GM19351 (cell line): Measurements from ENCODE around the gene HMX1.

Experiments used
- ATAC-seq: cut with Tn5 transposase; IDR thresholded peaks from one replicate; pipeline ENCODE4 v1.9.1; 2021; ENCODE audit warnings: mild to moderate bottlenecking, moderate library complexity; ENCODE audit not compliant: unreplicated experiment

The HMX1 gene

GRCh38 chr4:8910100-8910821, 38.6 kb upstream of the HMX1 start:
- no peak for ATAC-seq

DNA sequence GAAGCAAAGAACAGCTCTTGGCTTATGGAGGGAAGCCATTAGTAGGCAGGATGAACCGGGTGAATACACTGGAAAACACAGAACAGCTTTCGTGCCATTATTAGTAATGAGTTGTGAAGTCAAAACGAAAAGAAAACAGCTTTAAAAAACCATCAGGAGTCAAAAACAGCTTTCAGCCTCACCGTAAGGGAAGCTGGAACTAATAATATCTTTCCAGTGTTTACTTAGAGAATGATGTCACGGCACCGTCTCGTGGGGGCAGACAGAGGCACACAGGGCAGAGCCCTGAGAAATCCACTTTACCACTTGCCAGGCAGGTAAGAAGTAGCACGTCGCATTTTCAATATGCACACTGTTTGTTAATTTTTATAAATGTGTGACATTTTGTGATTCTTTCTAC, 37.9 kb upstream of the HMX1 start:
- ATAC-seq, result no peak

- ATAC-seq, result no peak
Observed at GRCh38 chr4:8908206-8908893, 36.7 kb upstream of the HMX1 start.

DNA sequence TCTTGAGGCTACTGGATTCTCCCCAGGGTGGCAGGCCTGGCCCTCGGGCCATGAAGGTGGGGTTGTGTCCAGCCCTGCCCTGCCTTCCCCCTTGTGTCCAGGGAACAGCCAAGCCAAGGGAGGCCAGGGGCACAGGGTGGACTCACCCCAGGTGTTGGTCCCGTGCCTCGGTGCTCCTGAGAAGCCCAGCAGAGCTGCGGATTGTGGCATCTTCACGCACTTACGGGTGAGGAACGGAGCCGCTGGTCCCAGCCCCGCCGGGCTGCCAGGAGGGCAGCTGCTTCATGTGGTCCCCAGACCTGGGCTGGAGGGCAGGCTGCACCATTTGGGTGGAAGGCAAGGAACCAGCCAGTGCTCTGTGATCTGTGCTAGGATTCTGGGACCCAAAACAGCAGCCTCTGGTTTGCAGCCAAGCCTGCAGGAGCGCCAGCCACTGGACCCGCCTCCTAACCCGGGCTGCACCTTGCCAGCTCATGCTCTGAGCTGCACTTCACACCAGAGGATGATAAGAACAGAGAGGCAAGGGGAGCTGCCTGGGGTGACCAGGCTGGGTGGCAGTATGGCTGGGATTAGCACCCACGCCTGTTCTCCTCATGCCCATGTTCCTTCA, 36.1 kb upstream of the HMX1 start:
- ATAC-seq, result no peak

DNA sequence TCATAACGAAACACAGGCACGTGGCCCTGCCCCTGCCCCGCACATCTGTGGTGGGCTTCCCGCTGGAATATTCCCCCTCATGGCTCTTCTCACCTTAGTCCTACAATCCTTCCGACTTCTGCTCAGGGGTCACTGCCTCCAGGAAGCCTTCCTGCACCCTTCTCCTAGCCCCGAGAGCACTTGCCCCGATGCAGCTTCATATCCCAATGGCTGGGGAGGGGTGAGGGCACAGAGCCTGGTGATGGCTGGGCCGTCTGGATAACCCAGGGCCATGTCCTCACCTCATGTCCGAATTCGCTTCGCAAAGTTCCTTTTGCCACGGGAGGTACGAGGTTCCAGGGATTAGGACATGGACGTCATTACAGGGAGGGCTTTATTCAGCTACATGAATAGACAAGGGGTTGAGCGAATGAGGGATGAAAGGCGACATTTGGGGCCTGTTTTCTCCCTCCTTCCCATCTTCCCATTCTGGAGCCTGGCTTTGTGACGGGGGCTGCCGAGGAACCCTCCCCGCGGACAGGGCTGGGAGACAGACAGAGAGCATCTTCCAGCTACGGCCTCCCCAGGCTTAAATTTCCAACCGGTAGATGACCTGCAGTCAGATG, 35.5 kb upstream of the HMX1 start:
- no peak for ATAC-seq

- no peak for ATAC-seq
Observed at GRCh38 chr4:8906668-8906970, 35.0 kb upstream of the HMX1 start.

GRCh38 chr4:8905773-8906667, 34.4 kb upstream of the HMX1 start:
- no peak for ATAC-seq

GRCh38 chr4:8905226-8905772, 33.7 kb upstream of the HMX1 start:
- ATAC-seq, result no peak

DNA sequence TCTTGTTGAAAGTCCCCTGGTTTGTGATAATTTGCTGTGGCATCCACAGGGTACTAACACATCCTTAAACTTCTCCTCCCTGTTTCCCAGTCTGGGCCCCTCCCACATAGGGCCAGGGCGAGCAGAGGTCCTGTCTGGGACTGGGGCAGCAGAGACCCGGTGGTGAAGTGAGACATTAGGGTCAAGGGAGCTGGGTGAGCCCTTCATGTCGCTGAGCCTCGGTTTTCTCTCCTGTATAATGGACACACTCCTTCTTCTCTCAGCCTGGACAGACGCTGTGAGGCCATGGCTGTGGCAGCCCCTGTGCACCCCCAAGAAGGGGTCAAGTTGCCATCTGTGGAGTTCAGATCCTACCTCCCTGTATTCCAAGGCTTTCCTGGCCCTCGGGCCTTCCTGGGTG, 33.0 kb upstream of the HMX1 start:
- ATAC-seq, result no peak

DNA sequence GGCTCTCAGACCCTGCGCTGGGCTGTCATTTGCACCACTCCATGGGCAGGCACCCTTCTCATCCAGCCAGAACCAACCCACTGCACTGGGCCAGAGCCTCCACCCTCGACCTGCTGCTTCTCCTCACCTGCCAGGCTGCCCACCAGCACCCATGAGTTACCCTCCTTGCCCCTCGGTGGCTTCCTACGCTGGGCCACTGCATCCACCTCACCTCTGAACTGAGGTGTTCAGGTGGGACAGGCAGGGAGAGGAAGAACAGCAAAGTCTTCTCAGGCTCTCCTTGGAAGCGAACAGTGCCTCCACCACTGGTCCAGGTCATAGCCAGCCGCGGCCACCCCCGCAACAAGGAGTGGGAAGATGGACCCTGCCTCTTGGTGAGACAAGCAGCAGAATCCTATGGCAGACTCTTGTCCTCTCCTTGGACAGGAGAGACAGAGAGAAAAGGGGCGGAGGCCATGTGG, 32.4 kb upstream of the HMX1 start:
- no peak for ATAC-seq

DNA sequence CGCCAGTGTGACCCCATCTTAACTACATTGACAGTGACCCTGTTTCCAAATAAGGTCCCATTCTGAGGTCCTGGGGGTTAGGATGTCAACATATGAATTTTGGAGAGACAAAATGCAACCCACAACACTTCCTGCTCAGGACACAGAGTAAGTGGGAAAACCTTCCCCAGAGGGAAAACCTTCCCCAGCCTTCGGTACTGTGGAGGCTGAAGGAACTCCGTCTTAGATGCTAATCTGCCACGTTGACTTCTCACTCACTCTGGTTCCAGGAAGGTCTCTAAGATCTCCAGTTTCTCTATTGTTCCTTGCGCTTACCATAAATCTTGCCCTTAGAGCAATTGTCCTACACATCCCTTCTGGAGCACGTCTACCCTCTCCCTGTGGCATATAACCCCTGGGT, 29.7 kb upstream of the HMX1 start:
- ATAC-seq, result no peak

DNA sequence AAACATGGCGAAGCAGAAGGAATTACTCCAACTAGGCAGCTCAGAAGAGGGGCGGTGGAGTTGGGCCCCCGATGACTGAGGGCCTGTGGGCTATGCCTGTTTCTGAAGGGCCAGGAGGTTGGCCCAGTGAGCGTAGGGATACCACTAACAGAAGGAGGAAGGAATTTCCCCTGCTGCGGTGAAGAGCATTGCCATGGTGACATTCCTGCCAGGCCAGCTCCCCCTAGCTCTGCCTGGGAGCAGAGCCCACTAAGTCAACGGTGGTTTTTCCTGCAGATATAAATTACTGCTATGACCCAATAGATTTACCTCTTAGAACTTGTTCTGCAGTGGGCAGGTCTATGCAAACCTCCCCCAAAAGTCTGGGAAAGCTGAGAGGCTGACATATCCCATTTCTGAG, 28.9 kb upstream of the HMX1 start:
- ATAC-seq, result no peak

- ATAC-seq, result no peak
Observed at GRCh38 chr4:8898419-8898818, 26.8 kb upstream of the HMX1 start.

DNA sequence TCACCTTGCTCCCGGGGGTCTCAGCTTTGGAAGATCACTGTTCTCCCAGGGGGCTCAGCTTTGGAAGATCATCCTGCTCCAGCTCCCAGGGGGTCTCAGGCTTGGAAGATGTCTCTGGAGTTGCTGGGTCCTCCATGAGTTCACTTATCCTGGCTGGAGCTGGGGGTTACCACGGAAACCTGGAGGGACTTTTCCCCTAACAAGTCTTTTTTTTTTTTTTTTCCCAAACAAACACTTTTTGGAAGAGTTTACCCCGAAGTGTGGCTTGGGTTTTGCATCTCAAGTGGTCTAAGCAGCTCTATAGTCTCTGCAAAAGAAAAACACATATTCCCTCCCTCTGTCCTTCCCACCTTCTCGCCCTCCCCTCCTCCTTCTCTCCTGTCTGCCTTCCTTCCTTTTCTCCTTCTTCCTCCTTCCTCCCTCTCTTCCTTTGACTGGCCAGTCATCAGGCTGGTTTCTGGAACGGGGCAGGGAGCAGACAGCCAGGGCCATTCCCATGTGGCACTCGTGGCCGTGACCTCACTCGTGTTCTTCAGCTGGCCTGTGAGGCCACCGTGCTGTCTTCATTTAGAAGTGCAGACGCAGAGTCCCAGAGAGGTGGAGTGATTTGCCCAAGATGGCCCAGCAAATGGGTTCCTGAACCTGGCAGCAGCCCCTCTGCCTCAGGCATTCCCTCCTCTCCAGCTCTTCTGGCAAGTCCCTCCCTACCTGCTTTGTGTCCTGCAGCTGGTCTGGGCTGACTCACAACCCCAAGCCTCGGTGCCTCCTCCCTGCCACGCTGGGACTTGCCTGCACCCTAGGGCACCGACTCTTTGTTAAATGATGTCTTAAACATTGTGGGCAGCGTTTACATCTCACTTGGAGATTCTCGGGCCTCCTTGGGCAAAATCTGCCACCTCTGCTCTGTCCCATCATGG, 25.9 kb upstream of the HMX1 start:
- no peak for ATAC-seq

- ATAC-seq, result no peak
Observed at GRCh38 chr4:8896506-8896905, 24.9 kb upstream of the HMX1 start.

GRCh38 chr4:8896071-8896470, 24.4 kb upstream of the HMX1 start:
- ATAC-seq, result no peak

DNA sequence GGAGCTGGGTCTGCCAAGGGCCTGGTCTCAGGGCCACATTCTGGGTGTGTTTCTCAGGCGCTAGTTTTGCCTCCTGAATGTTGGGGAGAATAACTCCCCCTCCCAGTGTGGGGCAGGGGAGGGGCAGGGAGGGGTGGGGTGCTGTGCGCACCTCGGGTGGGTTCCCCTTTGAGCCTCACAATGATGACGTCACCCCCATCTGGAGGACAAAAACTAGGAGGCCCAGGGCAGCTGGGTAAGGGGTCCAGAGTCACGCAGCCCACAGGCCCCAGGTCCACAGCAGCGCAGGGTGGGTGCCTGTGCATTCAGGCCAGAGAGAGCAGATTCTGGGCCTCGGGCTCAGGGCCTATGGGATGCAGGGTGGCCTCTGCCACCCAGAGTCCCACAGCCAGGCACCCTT, 23.7 kb upstream of the HMX1 start:
- ATAC-seq, result no peak

- no peak for ATAC-seq
Observed at GRCh38 chr4:8894424-8894816, 22.8 kb upstream of the HMX1 start.

GRCh38 chr4:8893624-8894423, 22.2 kb upstream of the HMX1 start:
- no peak for ATAC-seq
